Uterus (tissue), 4 donors: ENCODE results near the gene RNPEP. TPM values are rescaled to one million over a fixed set of nuclear protein-coding genes. Genes with fewer than 3 reads are reported as not detected.
"Not testable (repeated sequence)": the region's sequence is repeated elsewhere in the genome, so short reads cannot be mapped to it uniquely, and the experiment has no call there.

Source experiments
- DNase-seq, 2 donors: peaks; one replicate each; pipeline ENCODE4 v3.0.0-alpha.2; 2019 to 2020
- H3K27ac ChIP-seq, 2 donors: fragments of 200-600 bp; sonication (generic); 1 replicate in 1 of 2; 2 replicates in 1 of 2; pipeline ENCODE4 v1.5.1; 2016 to 2018
- H3K27me3 ChIP-seq, 2 donors: fragments of 200-600 bp; sonication (generic); one replicate each; pipeline ENCODE4 v1.5.1; 2018 to 2019; ENCODE audit warnings: control low read depth in 1 of 2
- H3K36me3 ChIP-seq, 2 donors: fragments of 200-600 bp; sonication (generic); one replicate each; pipeline ENCODE4 v1.5.1; 2019; ENCODE audit warnings: control low read depth in 1 of 2
- H3K4me1 ChIP-seq, 2 donors: fragments of 200-600 bp; sonication (generic); one replicate each; pipeline ENCODE4 v1.5.1; 2018 to 2019; ENCODE audit warnings: control low read depth in 1 of 2
- H3K4me3 ChIP-seq, 2 donors: fragments of 200-600 bp; sonication (generic); 1 replicate in 1 of 2; 2 replicates in 1 of 2; pipeline ENCODE4 v1.5.1; 2018 to 2019; ENCODE audit warnings: mild to moderate bottlenecking in 1 of 2
- H3K9me3 ChIP-seq, 2 donors: fragments of 200-600 bp; sonication (generic); one replicate each; pipeline ENCODE4 v1.5.1; 2019; ENCODE audit warnings: control low read depth in 1 of 2
- POLR2A ChIP-seq, 2 donors: fragments of 450-650 bp; IDR thresholded peaks; one replicate each; pipeline ENCODE4 v1.6.1; 2016; ENCODE audit warnings: antibody characterized with exemption in 2 of 2, mild to moderate bottlenecking in 1 of 2, moderate library complexity in 1 of 2
- intact Hi-C: fragments of 100-400 bp; cut with DNase I; formaldehyde crosslinking; loops from one replicate; pipeline ENCODE4 v1.15.1; 2023; ENCODE audit warnings: low total_unique reads
- total RNA-seq, 4 donors: library from RNA; depleted of rRNA in 3 of 4; stranded (reverse); fragments of >200 nt in 3 of 4; gene quantifications; one replicate each; pipeline versions ENCODE4 v1.1.0 to v1.2.4, GENCODE V29; 2014 to 2023
- TF ChIP-seq, protein P1 (sequence below), 4 experiments: fragments of 200-600 bp in 2 of 4; fragments of 450-650 bp in 2 of 4; sonication (generic) in 2 of 4; IDR thresholded peaks; one replicate each; pipeline ENCODE4 v1.5.1; 2016 to 2019; ENCODE audit warnings: antibody characterized with exemption in 4 of 4, mild to moderate bottlenecking in 2 of 4, moderate library complexity in 1 of 4
- donor health status: DM: yes; HTN: yes; CAD: no.

The RNPEP gene
- total RNA-seq, 4 donors from 2014 or later: 17.9 to 64.8 (median 41.7) TPM

GRCh38 chr1:202016811-202017748, 34.6 kb downstream of the RNPEP start:
- TF ChIP-seq, protein P1, sequence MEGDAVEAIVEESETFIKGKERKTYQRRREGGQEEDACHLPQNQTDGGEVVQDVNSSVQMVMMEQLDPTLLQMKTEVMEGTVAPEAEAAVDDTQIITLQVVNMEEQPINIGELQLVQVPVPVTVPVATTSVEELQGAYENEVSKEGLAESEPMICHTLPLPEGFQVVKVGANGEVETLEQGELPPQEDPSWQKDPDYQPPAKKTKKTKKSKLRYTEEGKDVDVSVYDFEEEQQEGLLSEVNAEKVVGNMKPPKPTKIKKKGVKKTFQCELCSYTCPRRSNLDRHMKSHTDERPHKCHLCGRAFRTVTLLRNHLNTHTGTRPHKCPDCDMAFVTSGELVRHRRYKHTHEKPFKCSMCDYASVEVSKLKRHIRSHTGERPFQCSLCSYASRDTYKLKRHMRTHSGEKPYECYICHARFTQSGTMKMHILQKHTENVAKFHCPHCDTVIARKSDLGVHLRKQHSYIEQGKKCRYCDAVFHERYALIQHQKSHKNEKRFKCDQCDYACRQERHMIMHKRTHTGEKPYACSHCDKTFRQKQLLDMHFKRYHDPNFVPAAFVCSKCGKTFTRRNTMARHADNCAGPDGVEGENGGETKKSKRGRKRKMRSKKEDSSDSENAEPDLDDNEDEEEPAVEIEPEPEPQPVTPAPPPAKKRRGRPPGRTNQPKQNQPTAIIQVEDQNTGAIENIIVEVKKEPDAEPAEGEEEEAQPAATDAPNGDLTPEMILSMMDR (IDR thresholded peaks at IDR 0.05): no peak
- no peak for TF ChIP-seq POLR2A (IDR thresholded peaks at IDR 0.05)
- DNase-seq: no peak
- Histone ChIP-seq H3K4me3 (no peak overlapping the region), H3K36me3 (no peaks in the 10 kb centered on the region), H3K27ac (no peak overlapping the region), H3K9me3 (no peaks in the 10 kb centered on the region), H3K27me3 (no peaks in the 10 kb centered on the region), H3K4me1 (no peaks in the 10 kb centered on the region)
- intact Hi-C loops: loop anchor here (5.0 kb wide), 1 partner anchor 105 kb away; the partner anchor contains the start of gene GPR37L1

DNA sequence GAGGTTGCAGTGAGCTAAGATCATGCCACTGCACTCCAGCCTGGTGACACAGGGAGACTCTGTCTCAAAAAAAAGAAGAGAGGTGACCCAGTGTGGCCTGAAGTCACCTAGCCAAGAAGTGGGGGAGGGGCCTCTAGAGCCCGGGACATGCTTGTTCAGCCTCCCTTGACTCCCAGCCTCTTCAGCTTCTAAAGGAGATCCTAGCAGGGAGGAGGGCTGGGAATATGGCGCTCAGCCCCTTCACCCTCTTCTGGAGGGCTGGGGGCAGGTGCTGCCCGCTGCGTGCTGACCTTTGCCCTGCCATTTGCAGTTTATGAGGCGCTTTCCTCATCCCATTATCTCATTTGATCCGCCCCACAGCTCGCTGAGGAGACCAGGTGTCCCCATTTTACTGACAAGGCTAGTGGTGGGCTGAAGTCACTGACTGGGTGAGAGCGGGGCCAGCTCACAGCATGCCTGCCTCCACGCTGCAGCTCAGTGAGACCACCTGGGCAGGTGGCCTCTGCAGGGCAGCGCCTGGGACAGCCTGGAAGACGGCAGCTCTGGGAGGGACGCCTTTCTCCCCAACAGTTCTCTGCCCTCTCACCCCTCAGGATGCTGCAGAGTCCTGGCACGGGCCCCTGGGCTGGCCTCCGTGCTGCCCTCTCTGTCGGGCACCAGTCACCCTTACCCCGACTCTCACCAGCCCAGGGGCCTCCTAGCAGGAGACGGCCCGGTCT, 35.5 kb downstream of the RNPEP start:
- no peak for DNase-seq
- TF ChIP-seq, protein P1 (IDR thresholded peaks at IDR 0.05): no peak
- TF ChIP-seq POLR2A (IDR thresholded peaks at IDR 0.05): no peak
- Histone ChIP-seq H3K27me3 (no peaks in the 10 kb centered on the region), H3K4me3 (no peak overlapping the region), H3K36me3 (no peaks in the 10 kb centered on the region), H3K27ac (no peak overlapping the region), H3K9me3 (no peaks in the 10 kb centered on the region), H3K4me1 (no peaks in the 10 kb centered on the region)
- intact Hi-C loops: loop anchor here (5.0 kb wide), 1 partner anchor 104 kb away; the partner anchor contains the start of gene GPR37L1

DNA sequence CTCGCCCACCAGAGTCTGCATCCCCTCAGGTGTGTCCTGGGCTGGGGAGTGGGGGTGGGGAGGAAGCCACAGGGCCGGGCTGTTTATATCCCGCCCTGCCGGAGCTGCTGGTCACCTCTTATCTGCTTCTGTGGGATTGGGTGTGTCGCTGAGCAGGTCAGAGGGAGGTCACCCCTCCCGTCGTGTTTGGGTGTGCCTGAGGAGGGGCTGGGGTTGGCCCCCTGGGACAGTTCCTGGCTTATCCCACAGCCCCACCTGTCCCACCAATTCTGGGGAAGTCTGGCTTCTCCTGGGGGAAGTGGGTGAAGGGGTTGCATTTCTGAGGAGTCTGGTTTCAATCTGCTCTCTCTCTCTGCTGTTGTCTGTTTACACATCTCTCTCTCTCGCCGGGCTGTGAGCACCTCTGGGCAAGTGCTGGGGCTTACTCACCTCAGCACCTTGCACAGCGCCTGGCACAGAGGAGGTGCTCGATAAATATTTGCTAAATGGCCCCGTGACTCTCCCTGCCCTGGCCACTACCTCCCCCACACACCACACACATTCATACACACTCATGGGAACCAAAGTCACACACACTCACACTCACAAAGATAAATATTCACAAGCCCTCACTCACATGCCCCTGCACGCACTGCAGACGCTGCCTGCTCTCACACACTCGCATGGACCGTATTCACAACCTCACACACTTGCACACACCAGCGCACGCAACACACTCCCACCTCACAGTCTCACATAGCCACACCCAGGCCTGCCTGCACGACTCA, 36.2 kb downstream of the RNPEP start:
- no peak for DNase-seq
- TF ChIP-seq POLR2A (IDR thresholded peaks at IDR 0.05): no peak
- TF ChIP-seq, protein P1 (IDR thresholded peaks at IDR 0.05): no peak
- H3K27ac ChIP-seq: no peak overlapping the region
- intact Hi-C loops: loop anchor here (5.0 kb wide), 1 partner anchor 104 kb away; the partner anchor contains the start of gene GPR37L1
- no peaks in the 10 kb centered on the region for H3K27me3 ChIP-seq
- no peak overlapping the region for H3K4me3 ChIP-seq
- H3K4me1 ChIP-seq: no peaks in the 10 kb centered on the region
- no peaks in the 10 kb centered on the region for H3K9me3 ChIP-seq
- no peaks in the 10 kb centered on the region for H3K36me3 ChIP-seq

GRCh38 chr1:202019235-202019558, 36.7 kb downstream of the RNPEP start:
- H3K27me3 ChIP-seq, H3K9me3 ChIP-seq, H3K27ac ChIP-seq, H3K4me3 ChIP-seq, H3K4me1 ChIP-seq, H3K36me3 ChIP-seq, DNase-seq: not testable (repeated sequence)
- intact Hi-C loops: loop anchor here (5.0 kb wide), 1 partner anchor 103 kb away; the partner anchor contains the start of gene GPR37L1

DNA sequence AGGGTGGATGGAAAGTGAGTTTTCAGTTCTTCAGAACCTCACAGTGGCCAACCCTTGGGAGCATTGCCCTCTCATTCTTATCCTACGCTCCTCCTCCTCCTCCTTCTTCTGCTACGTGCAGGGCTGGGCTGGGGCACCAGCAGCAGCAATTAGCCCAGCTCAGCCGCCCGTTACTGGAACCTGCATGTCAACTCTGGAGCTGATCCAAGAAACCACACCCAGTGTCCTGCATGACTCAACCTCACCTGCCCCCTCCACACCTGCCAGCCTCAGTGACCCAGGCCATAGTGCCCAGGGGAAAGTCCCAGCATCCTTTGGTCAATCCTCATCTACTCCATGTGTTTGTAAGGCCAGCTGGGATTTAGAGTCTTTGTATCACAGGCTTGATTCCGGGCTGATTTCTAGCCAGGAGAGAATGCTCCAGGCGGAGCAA, 40.6 kb downstream of the RNPEP start:
- no peaks in the 10 kb centered on the region for H3K36me3 ChIP-seq
- no peak overlapping the region for H3K27ac ChIP-seq
- H3K27me3 ChIP-seq: no peaks in the 10 kb centered on the region
- H3K9me3 ChIP-seq: no peaks in the 10 kb centered on the region
- TF ChIP-seq, protein P1 (IDR thresholded peaks at IDR 0.05): no peak
- TF ChIP-seq POLR2A (IDR thresholded peaks at IDR 0.05): no peak
- intact Hi-C loops: no loop called here
- no peak for DNase-seq
- no peaks in the 10 kb centered on the region for H3K4me1 ChIP-seq
- no peak overlapping the region for H3K4me3 ChIP-seq
